H9 (cell line): Measurements from ENCODE around the gene ART3. TPM values are rescaled to one million over a fixed set of nuclear protein-coding genes. Genes with fewer than 3 reads are reported as not detected.

Experiments used
- DNase-seq: peaks from one replicate; pipeline ENCODE4 v3.0.0-alpha.2; 2017
- H2AFZ ChIP-seq: one replicate; pipeline ENCODE4 v1.6.1; 2013; ENCODE audit warnings: mild to moderate bottlenecking, low read length, control low read depth, moderate library complexity
- H2AK5ac ChIP-seq: 2 replicates; pipeline ENCODE4 v1.6.1; 2013; ENCODE audit warnings: low read length, control low read depth, mixed read lengths; ENCODE audit not compliant: insufficient read length
- H2BK120ac ChIP-seq: one replicate; pipeline ENCODE4 v1.6.1; 2013; ENCODE audit warnings: low read depth, mild to moderate bottlenecking, low read length, control low read depth, inconsistent platforms; ENCODE audit not compliant: poor library complexity, severe bottlenecking
- H2BK12ac ChIP-seq: 2 replicates; pipeline ENCODE4 v1.6.1; 2013; ENCODE audit warnings: low read length, control low read depth, mixed read lengths, low read depth; ENCODE audit not compliant: insufficient read length
- H2BK15ac ChIP-seq: 2 replicates; pipeline ENCODE4 v1.6.1; 2013; ENCODE audit warnings: low read depth, low read length, control low read depth
- H2BK20ac ChIP-seq: one replicate; pipeline ENCODE4 v1.6.1; 2013; ENCODE audit warnings: low read depth, mild to moderate bottlenecking, low read length, control low read depth, inconsistent platforms; ENCODE audit not compliant: poor library complexity, severe bottlenecking
- H2BK5ac ChIP-seq: 2 replicates; pipeline ENCODE4 v1.6.1; 2013; ENCODE audit warnings: low read length, control low read depth, mixed read lengths; ENCODE audit not compliant: insufficient read length
- H3K14ac ChIP-seq: 2 replicates; pipeline ENCODE4 v1.6.1; 2013; ENCODE audit warnings: low read length, control low read depth; ENCODE audit not compliant: insufficient read depth
- H3K18ac ChIP-seq: 2 replicates; pipeline ENCODE4 v1.6.1; 2013; ENCODE audit warnings: low read depth, mild to moderate bottlenecking, mixed read lengths, low read length, control low read depth; ENCODE audit not compliant: insufficient read length
- H3K23ac ChIP-seq: 2 replicates; pipeline ENCODE4 v1.6.1; 2013; ENCODE audit warnings: low read length, control low read depth, mixed read lengths, low read depth; ENCODE audit not compliant: insufficient read length
- H3K23me2 ChIP-seq: 2 replicates; pipeline ENCODE4 v1.6.1; 2013; ENCODE audit warnings: low read depth, mild to moderate bottlenecking, mixed read lengths, low read length, control low read depth; ENCODE audit not compliant: insufficient read length, poor library complexity, severe bottlenecking
- H3K27ac ChIP-seq: 2 replicates; pipeline ENCODE4 v1.5.1; 2013; ENCODE audit warnings: low read length, control low read depth, mixed read lengths, low read depth; ENCODE audit not compliant: insufficient read length
- H3K27me3 ChIP-seq: 2 replicates; pipeline ENCODE4 v1.6.1; 2013; ENCODE audit warnings: low read length, control low read depth, inconsistent platforms; ENCODE audit not compliant: insufficient read depth
- H3K4ac ChIP-seq: 2 replicates; pipeline ENCODE4 v1.6.1; 2013; ENCODE audit warnings: low read depth, mild to moderate bottlenecking, control low read depth, inconsistent platforms, low read length, moderate library complexity
- H3K4me1 ChIP-seq: 2 replicates; pipeline ENCODE4 v1.6.1; 2013; ENCODE audit warnings: low read length, control low read depth, inconsistent platforms; ENCODE audit not compliant: insufficient read depth
- H3K4me2 ChIP-seq: 2 replicates; pipeline ENCODE4 v1.6.1; 2013; ENCODE audit warnings: low read length, control low read depth, mixed read lengths; ENCODE audit not compliant: insufficient read length, insufficient read depth
- H3K56ac ChIP-seq: 2 replicates; pipeline ENCODE4 v1.6.1; 2013; ENCODE audit warnings: low read depth, mild to moderate bottlenecking, mixed read lengths, low read length, control low read depth; ENCODE audit not compliant: insufficient read length
- H3K79me1 ChIP-seq: 2 replicates; pipeline ENCODE4 v1.6.1; 2013; ENCODE audit warnings: low read depth, mild to moderate bottlenecking, moderate library complexity, low read length, control low read depth, inconsistent platforms; ENCODE audit not compliant: insufficient read depth, poor library complexity, severe bottlenecking
- H3K79me2 ChIP-seq: 2 replicates; pipeline ENCODE4 v1.6.1; 2013; ENCODE audit warnings: low read length, control low read depth, inconsistent platforms; ENCODE audit not compliant: insufficient read depth
- H3K9ac ChIP-seq: 2 replicates; pipeline ENCODE4 v1.6.1; 2013; ENCODE audit warnings: low read length, control low read depth, mixed read lengths; ENCODE audit not compliant: insufficient read length; ENCODE audit errors: extremely low read depth
- H3K9me3 ChIP-seq: one replicate; pipeline ENCODE4 v1.6.1; 2013; ENCODE audit warnings: low read depth, low read length, inconsistent platforms; ENCODE audit not compliant: control insufficient read depth
- H3T11ph ChIP-seq: one replicate; pipeline ENCODE4 v1.6.1; 2013; ENCODE audit warnings: mild to moderate bottlenecking, low read length, control low read depth, inconsistent platforms
- H4K20me1 ChIP-seq: one replicate; pipeline ENCODE4 v1.6.1; 2013; ENCODE audit not compliant: control insufficient read depth, insufficient read length, insufficient read depth
- H4K5ac ChIP-seq: 2 replicates; pipeline ENCODE4 v1.6.1; 2013; ENCODE audit warnings: low read depth, mild to moderate bottlenecking, mixed read lengths, low read length, control low read depth; ENCODE audit not compliant: insufficient read length
- H4K8ac ChIP-seq: replicated peaks from 2 replicates; pipeline ENCODE4 v1.6.1; 2013; ENCODE audit warnings: low read length, control low read depth, mixed read lengths, low read depth; ENCODE audit not compliant: insufficient read length
- H4K91ac ChIP-seq: 2 replicates; pipeline ENCODE4 v1.6.1; 2013; ENCODE audit warnings: low read depth, mild to moderate bottlenecking, moderate library complexity, mixed read lengths, low read length, control low read depth; ENCODE audit not compliant: insufficient read length
- H3K27ac Mint-ChIP-seq, 3 experiments: 2 replicates in 2 of 3; 3 replicates in 1 of 3; pipeline ENCODE4 v1.8.0; 2020 to 2021; ENCODE audit warnings: mixed read lengths in 3 of 3, mild to moderate bottlenecking in 1 of 3, moderate library complexity in 1 of 3
- H3K27me3 Mint-ChIP-seq: 2 replicates; pipeline ENCODE4 v1.8.0; 2021; ENCODE audit warnings: low read depth, mild to moderate bottlenecking, moderate library complexity, mixed read lengths
- H3K36me3 Mint-ChIP-seq, 3 experiments: 2 replicates in 2 of 3; 3 replicates in 1 of 3; pipeline ENCODE4 v1.8.0; 2020 to 2021; ENCODE audit warnings: low read depth in 3 of 3, mixed read lengths in 3 of 3; ENCODE audit not compliant: insufficient read depth in 1 of 3
- H3K4me1 Mint-ChIP-seq, 2 experiments: 2 replicates each; pipeline ENCODE4 v1.8.0; 2020; ENCODE audit warnings: mixed read lengths in 2 of 2
- H3K4me3 Mint-ChIP-seq, 2 experiments: 2 replicates in 1 of 2; 3 replicates in 1 of 2; pipeline ENCODE4 v1.8.0; 2020 to 2021; ENCODE audit warnings: mild to moderate bottlenecking in 2 of 2, mixed read lengths in 2 of 2, moderate library complexity in 1 of 2
- H3K9me3 Mint-ChIP-seq, 2 experiments: 2 replicates in 1 of 2; 3 replicates in 1 of 2; pipeline ENCODE4 v1.8.0; 2020; ENCODE audit warnings: mild to moderate bottlenecking in 2 of 2, mixed read lengths in 2 of 2, moderate library complexity in 1 of 2
- WGBS: extraction: QIAGEN DNeasy Blood & Tissue Kit; methylation state at CpG from one replicate; pipeline ENCODE4 v1.1.7; 2013; ENCODE audit warnings: missing lambda C conversion rate, low lambda C conversion rate, mixed read lengths; ENCODE audit not compliant: insufficient read length; ENCODE audit errors: extremely low coverage; 5-methylcytosine and 5-hydroxymethylcytosine counted together
- total RNA-seq: library from RNA; stranded (reverse); gene quantifications from 2 replicates; pipeline ENCODE4 v1.2.1, GENCODE V29; 2021
- TF ChIP-seq, protein P1 (sequence below): fragments of 200-600 bp; sonication (generic); conservative IDR thresholded peaks from 3 replicates; pipeline ENCODE4 v1.8.0; 2021; ENCODE audit warnings: antibody characterized with exemption, mild to moderate bottlenecking

ART3 gene
- total RNA-seq, 1 experiment from 2014 or later = 0.74 TPM

DNA sequence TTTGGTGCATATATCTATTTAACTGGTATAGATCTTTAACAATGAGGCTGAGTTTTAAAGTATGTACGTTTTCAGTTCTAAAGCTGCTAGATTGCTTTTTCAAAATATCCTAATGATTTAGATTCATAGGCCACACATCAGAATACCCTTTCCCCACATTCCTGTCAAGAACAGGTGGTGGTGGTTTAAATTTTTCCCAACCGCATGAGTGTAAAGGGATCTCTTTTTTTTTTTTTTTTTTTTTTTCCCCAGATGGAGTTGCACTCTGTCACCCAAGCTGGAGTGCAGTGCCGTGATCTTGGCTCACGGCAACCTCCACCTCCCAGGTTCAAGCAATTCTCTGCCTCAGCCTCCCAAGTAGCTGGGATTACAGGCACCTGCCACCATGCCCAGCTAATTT lies 45.7 kb downstream of the ART3 start:
- no peak overlapping the region for H3K23ac ChIP-seq
- no peak overlapping the region for H3K27ac Mint-ChIP-seq

More for the DNA sequence above, 45.7 kb downstream of the ART3 start:
- H3K9ac ChIP-seq = no peak overlapping the region
- no peak overlapping the region for H3K14ac ChIP-seq
- no peak overlapping the region for H2BK20ac ChIP-seq
- no peak overlapping the region for H2BK5ac ChIP-seq
- WGBS = no CpG with 5 or more reads among the region's 4 CpGs
- H4K91ac ChIP-seq = no peak overlapping the region
- TF ChIP-seq, protein P1, sequence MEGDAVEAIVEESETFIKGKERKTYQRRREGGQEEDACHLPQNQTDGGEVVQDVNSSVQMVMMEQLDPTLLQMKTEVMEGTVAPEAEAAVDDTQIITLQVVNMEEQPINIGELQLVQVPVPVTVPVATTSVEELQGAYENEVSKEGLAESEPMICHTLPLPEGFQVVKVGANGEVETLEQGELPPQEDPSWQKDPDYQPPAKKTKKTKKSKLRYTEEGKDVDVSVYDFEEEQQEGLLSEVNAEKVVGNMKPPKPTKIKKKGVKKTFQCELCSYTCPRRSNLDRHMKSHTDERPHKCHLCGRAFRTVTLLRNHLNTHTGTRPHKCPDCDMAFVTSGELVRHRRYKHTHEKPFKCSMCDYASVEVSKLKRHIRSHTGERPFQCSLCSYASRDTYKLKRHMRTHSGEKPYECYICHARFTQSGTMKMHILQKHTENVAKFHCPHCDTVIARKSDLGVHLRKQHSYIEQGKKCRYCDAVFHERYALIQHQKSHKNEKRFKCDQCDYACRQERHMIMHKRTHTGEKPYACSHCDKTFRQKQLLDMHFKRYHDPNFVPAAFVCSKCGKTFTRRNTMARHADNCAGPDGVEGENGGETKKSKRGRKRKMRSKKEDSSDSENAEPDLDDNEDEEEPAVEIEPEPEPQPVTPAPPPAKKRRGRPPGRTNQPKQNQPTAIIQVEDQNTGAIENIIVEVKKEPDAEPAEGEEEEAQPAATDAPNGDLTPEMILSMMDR = no peak
- H2BK120ac ChIP-seq = no peak overlapping the region
- H2AK5ac ChIP-seq = no peak overlapping the region
- no peak overlapping the region for H3K56ac ChIP-seq
- no peak overlapping the region for H3K18ac ChIP-seq
- DNase-seq = no peak
- Mint-ChIP-seq H3K27me3 (no peaks in the 10 kb centered on the region), H3K9me3 (no peaks in the 10 kb centered on the region), H3K36me3 (peaks cover 50 to 90% (median 85%) of the 10 kb centered on the region in 3 experiments), H3K4me1 (no peaks in the 10 kb centered on the region), H3K4me3 (no peak overlapping the region)
- H2BK12ac ChIP-seq = no peak overlapping the region
- H3K79me1 ChIP-seq = no peaks in the 10 kb centered on the region
- H3K4ac ChIP-seq = no peak overlapping the region
- no peaks in the 10 kb centered on the region for H3K79me2 ChIP-seq
- H3T11ph ChIP-seq = no peak overlapping the region
- no peak overlapping the region for H2BK15ac ChIP-seq
- H2AFZ ChIP-seq = no peak overlapping the region
- H3K27me3 ChIP-seq = no peaks in the 10 kb centered on the region
- H3K23me2 ChIP-seq = no peaks in the 10 kb centered on the region
- no peak overlapping the region for H4K5ac ChIP-seq
- H3K4me2 ChIP-seq = no peak overlapping the region
- H3K27ac ChIP-seq = no peak overlapping the region
- H3K9me3 ChIP-seq = no peaks in the 10 kb centered on the region
- no peaks in the 10 kb centered on the region for H4K20me1 ChIP-seq
- no peak overlapping the region for H4K8ac ChIP-seq
- H3K4me1 ChIP-seq = no peaks in the 10 kb centered on the region
